OCI-LY3 (cell line): Measurements from ENCODE around the gene PPP1R12B.
"Not testable (repeated sequence)": the region's sequence is repeated elsewhere in the genome, so short reads cannot be mapped to it uniquely, and the experiment has no call there.

Source experiments
- H2AFZ ChIP-seq: fragments of 200-600, 300-600 bp; shearing (Covaris generic); 2 replicates; pipeline ENCODE4 v1.6.0; 2014; ENCODE audit warnings: antibody characterized with exemption, low read depth, low read length
- H3K27ac ChIP-seq: fragments of 200-600, 300-600 bp; sonication (generic); 2 replicates; pipeline ENCODE4 v1.5.1; 2014; ENCODE audit warnings: mild to moderate bottlenecking, low read length, moderate library complexity, mixed read lengths
- H3K27me3 ChIP-seq: fragments of 200-600, 300-600 bp; sonication (generic); 2 replicates; pipeline ENCODE4 v1.6.1; 2014; ENCODE audit warnings: low read depth, low read length, mixed read lengths
- H3K36me3 ChIP-seq: fragments of 200-600, 300-600 bp; sonication (generic); replicated peaks from 2 replicates; pipeline ENCODE3; 2014; ENCODE audit warnings: low read depth, low read length, mixed read lengths
- H3K4me1 ChIP-seq: fragments of 300-600, 200-600 bp; sonication (generic); 2 replicates; pipeline ENCODE4 v1.6.1; 2014; ENCODE audit warnings: low read length, mixed read lengths
- H3K4me2 ChIP-seq: fragments of 200-600, 300-600 bp; sonication (generic); 2 replicates; pipeline ENCODE4 v1.6.1; 2014; ENCODE audit warnings: low read length, mixed read lengths
- H3K4me3 ChIP-seq: fragments of 300-600, 200-600 bp; sonication (generic); 2 replicates; pipeline ENCODE4 v1.5.1; 2014; ENCODE audit warnings: antibody characterized with exemption, mild to moderate bottlenecking, low read length, moderate library complexity
- H3K79me2 ChIP-seq: fragments of 300-600, 200-600 bp; shearing (Covaris generic); 2 replicates; pipeline ENCODE4 v1.6.1; 2014; ENCODE audit warnings: mild to moderate bottlenecking, low read length, mixed read lengths
- H3K9ac ChIP-seq: fragments of 300-600, 200-600 bp; shearing (Covaris generic); 2 replicates; pipeline ENCODE4 v1.6.0; 2014; ENCODE audit warnings: mild to moderate bottlenecking, low read length, moderate library complexity
- H3K9me3 ChIP-seq: fragments of 200-600, 300-600 bp; shearing (Covaris generic); 2 replicates; pipeline ENCODE4 v1.6.1; 2014; ENCODE audit warnings: low read length, mixed read lengths; ENCODE audit not compliant: insufficient read depth
- H4K20me1 ChIP-seq: fragments of 200-600, 300-600 bp; sonication (generic); 2 replicates; pipeline ENCODE4 v1.6.1; 2016; ENCODE audit warnings: low read length, mixed read lengths; ENCODE audit not compliant: insufficient read depth
- CTCF ChIP-seq: fragments of 200-600, 300-600 bp; sonication (generic); IDR thresholded peaks from 2 replicates; pipeline ENCODE4 v1.5.1; 2014; ENCODE audit warnings: antibody characterized with exemption, low read length, low read depth
- EZH2phosphoT487 ChIP-seq: fragments of 200-600 bp; shearing (Covaris generic); IDR thresholded peaks from 2 replicates; pipeline ENCODE4 v1.6.1; 2018; ENCODE audit warnings: antibody characterized with exemption, mixed run types, low read depth

The PPP1R12B gene

GRCh38 chr1:202397256-202397655 is 48.8 kb downstream of the PPP1R12B start:
- Histone ChIP-seq H3K27me3 (0 out of 2 replicates have a peak, but pooled peaks cover 3% of the 10 kb centered on the region), H3K27ac (no peak overlapping the region), H3K79me2 (no peaks in the 10 kb centered on the region), H3K9ac (no peak overlapping the region), H2AFZ (no peak overlapping the region), H3K9me3 (no peaks in the 10 kb centered on the region), H3K4me3 (no peak overlapping the region), H3K4me1 (no peaks in the 10 kb centered on the region), H3K36me3 (no peaks in the 10 kb centered on the region), H3K4me2 (no peak overlapping the region), H4K20me1 (no peaks in the 10 kb centered on the region)
- TF ChIP-seq EZH2phosphoT487 (no peak), CTCF (no peak)

GRCh38 chr1:202398439-202398838 is 49.9 kb downstream of the PPP1R12B start:
- not testable (repeated sequence) for H3K4me3 ChIP-seq, H2AFZ ChIP-seq, H3K36me3 ChIP-seq, H3K9ac ChIP-seq, H3K4me2 ChIP-seq, H4K20me1 ChIP-seq, H3K27ac ChIP-seq, H3K79me2 ChIP-seq, H3K4me1 ChIP-seq, H3K9me3 ChIP-seq, H3K27me3 ChIP-seq

GRCh38 chr1:202401771-202402170 is 53.3 kb downstream of the PPP1R12B start:
- H3K36me3 ChIP-seq, H3K27me3 ChIP-seq, H3K4me2 ChIP-seq, H3K27ac ChIP-seq, H3K9me3 ChIP-seq, H3K4me3 ChIP-seq, H3K9ac ChIP-seq, H4K20me1 ChIP-seq, H3K4me1 ChIP-seq, H2AFZ ChIP-seq, H3K79me2 ChIP-seq: not testable (repeated sequence)

- not testable (repeated sequence) for H3K79me2 ChIP-seq, H3K36me3 ChIP-seq, H3K9ac ChIP-seq, H4K20me1 ChIP-seq, H3K27me3 ChIP-seq, H3K9me3 ChIP-seq, H3K27ac ChIP-seq, H3K4me1 ChIP-seq, H2AFZ ChIP-seq, H3K4me3 ChIP-seq, H3K4me2 ChIP-seq
These were observed 54.9 kb downstream of the PPP1R12B start for GRCh38 chr1:202403381-202403780.

GRCh38 chr1:202405928-202406327 is 57.4 kb downstream of the PPP1R12B start:
- TF ChIP-seq CTCF, result no peak
- TF ChIP-seq EZH2phosphoT487, result no peak
- Histone ChIP-seq H3K9me3 (no peaks in the 10 kb centered on the region), H2AFZ (no peak overlapping the region), H3K9ac (no peak overlapping the region), H3K4me2 (no peak overlapping the region), H3K4me1 (no peaks in the 10 kb centered on the region), H3K4me3 (no peak overlapping the region), H4K20me1 (0 out of 2 replicates have a peak, but pooled peaks cover 2% of the 10 kb centered on the region), H3K27ac (no peak overlapping the region), H3K79me2 (no peaks in the 10 kb centered on the region), H3K36me3 (no peaks in the 10 kb centered on the region), H3K27me3 (no peaks in the 10 kb centered on the region)

- not testable (repeated sequence) for H3K9ac ChIP-seq, H3K9me3 ChIP-seq, H2AFZ ChIP-seq, H4K20me1 ChIP-seq, H3K4me3 ChIP-seq, H3K4me2 ChIP-seq, H3K27ac ChIP-seq, H3K79me2 ChIP-seq, H3K27me3 ChIP-seq, H3K36me3 ChIP-seq, H3K4me1 ChIP-seq
These were observed 58.4 kb downstream of the PPP1R12B start for GRCh38 chr1:202406896-202407295.

GRCh38 chr1:202407378-202407777 is 58.9 kb downstream of the PPP1R12B start:
- not testable (repeated sequence) for H3K79me2 ChIP-seq, H3K4me2 ChIP-seq, H3K9ac ChIP-seq, H3K36me3 ChIP-seq, H3K27me3 ChIP-seq, H3K9me3 ChIP-seq, H2AFZ ChIP-seq, H3K4me1 ChIP-seq, H4K20me1 ChIP-seq, H3K27ac ChIP-seq, H3K4me3 ChIP-seq

GRCh38 chr1:202410251-202410650 is 61.8 kb downstream of the PPP1R12B start:
- H3K9me3 ChIP-seq, H2AFZ ChIP-seq, H3K27me3 ChIP-seq, H3K4me1 ChIP-seq, H4K20me1 ChIP-seq, H3K4me2 ChIP-seq, H3K36me3 ChIP-seq, H3K4me3 ChIP-seq, H3K9ac ChIP-seq, H3K79me2 ChIP-seq, H3K27ac ChIP-seq: not testable (repeated sequence)
